Stimulated activated CD4-positive, alpha-beta T cell treated with anti-CD3 and anti-CD28 coated beads, Interleukin-2, amount 100 ng/mL, for 48 hours (primary cell): Measurements from ENCODE around the gene WBP11.

Experiments
- DNase-seq, 2 donors: peaks; one replicate each; pipeline ENCODE4 v3.0.0-alpha.2; 2020

Gene WBP11

GRCh38 chr12:14803011-14803829, at the start of gene WBP11, which contains the start of gene C12orf60:
Gene WBP11, minus strand, starts transcription at chr12:14803478. Its CDS starts 2,095 bp downstream, at chr12:14801383.
Gene C12orf60, plus strand, starts transcription at chr12:14803670. Its CDS starts 19,266 bp downstream, at chr12:14822936.
- DNase-seq, result peak; percentile 69 to 78

- no peak for DNase-seq
These were observed 49.6 kb upstream of the WBP11 start for GRCh38 chr12:14852880-14853279.

GRCh38 chr12:14850929-14851663, 47.8 kb upstream of the WBP11 start:
- no peak for DNase-seq

GRCh38 chr12:14849661-14850060, 46.4 kb upstream of the WBP11 start:
- no peak for DNase-seq

- DNase-seq, result no peak
These were observed 43.8 kb upstream of the WBP11 start for GRCh38 chr12:14846876-14847580.

GRCh38 chr12:14846042-14846587, 42.8 kb upstream of the WBP11 start:
- DNase-seq, result no peak

GRCh38 chr12:14845350-14845750, 42.1 kb upstream of the WBP11 start:
- peak; percentile 23 to 29 for DNase-seq

- DNase-seq, result no peak
These were observed 41.1 kb upstream of the WBP11 start for GRCh38 chr12:14844401-14844800.

GRCh38 chr12:14843425-14843887, 40.2 kb upstream of the WBP11 start, which contains the start of gene ART4:
Gene ART4, minus strand, starts transcription at chr12:14843526. Its CDS starts 413 bp downstream, at chr12:14843113.
- no peak for DNase-seq

GRCh38 chr12:14842315-14842714, 39.0 kb upstream of the WBP11 start:
- DNase-seq, result no peak

GRCh38 chr12:14841761-14842160, 38.5 kb upstream of the WBP11 start:
- DNase-seq, result no peak

GRCh38 chr12:14840616-14841015, 37.3 kb upstream of the WBP11 start:
- no peak for DNase-seq

GRCh38 chr12:14839262-14839661, 36.0 kb upstream of the WBP11 start:
- no peak for DNase-seq

- no peak for DNase-seq
These were observed 33.3 kb upstream of the WBP11 start for GRCh38 chr12:14836336-14837210.

GRCh38 chr12:14834509-14834908, 31.2 kb upstream of the WBP11 start:
- DNase-seq, result no peak

- DNase-seq, result no peak
These were observed 30.7 kb upstream of the WBP11 start for GRCh38 chr12:14833952-14834351.

GRCh38 chr12:14833336-14833735, 30.1 kb upstream of the WBP11 start:
- DNase-seq, result no peak

GRCh38 chr12:14828892-14829291, 25.6 kb upstream of the WBP11 start:
- DNase-seq, result no peak

GRCh38 chr12:14827043-14827442, 23.8 kb upstream of the WBP11 start:
- no peak for DNase-seq

GRCh38 chr12:14826491-14826890, 23.2 kb upstream of the WBP11 start:
- DNase-seq, result no peak

GRCh38 chr12:14825256-14825655, 22.0 kb upstream of the WBP11 start:
- no peak for DNase-seq
